Posterior cingulate gyrus (tissue), 11 donors: ENCODE results near the gene RGPD5.
"Not testable (repeated sequence)": the region's sequence is repeated elsewhere in the genome, so short reads cannot be mapped to it uniquely, and the experiment has no call there.

ENCODE experiments used
- DNase-seq, 10 donors: peaks; one replicate each; pipeline versions ENCODE4 v3.0.0 to v3.0.0-alpha.2; 2020 to 2021; ENCODE audit warnings: mixed read lengths in 3 of 10
- intact Hi-C: fragments of 100-400 bp; cut with DNase I; formaldehyde crosslinking; loops from one replicate; pipeline ENCODE4 v1.15.1; 2023

Gene RGPD5

DNA sequence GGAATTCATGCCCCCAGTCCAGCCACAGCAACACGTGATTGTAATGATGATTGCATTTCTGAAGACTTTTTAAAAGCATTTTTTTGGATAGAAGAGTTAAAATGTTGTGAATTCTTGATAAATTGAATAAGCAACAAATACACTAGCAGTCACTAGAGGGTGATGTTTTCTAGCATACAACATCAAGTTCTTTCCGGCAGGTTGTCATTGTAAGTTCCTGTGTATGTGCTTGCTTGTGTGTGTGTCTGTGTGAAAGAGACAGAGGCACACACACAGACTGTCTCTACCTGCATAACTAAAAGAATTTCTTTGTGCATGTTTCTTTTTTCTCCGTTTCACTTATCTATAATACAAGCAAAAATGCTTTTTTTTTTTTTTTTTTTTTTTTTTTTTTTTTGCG is 95.8 kb downstream of the RGPD5 start:
- DNase-seq, intact Hi-C loops: not testable (repeated sequence)

DNA sequence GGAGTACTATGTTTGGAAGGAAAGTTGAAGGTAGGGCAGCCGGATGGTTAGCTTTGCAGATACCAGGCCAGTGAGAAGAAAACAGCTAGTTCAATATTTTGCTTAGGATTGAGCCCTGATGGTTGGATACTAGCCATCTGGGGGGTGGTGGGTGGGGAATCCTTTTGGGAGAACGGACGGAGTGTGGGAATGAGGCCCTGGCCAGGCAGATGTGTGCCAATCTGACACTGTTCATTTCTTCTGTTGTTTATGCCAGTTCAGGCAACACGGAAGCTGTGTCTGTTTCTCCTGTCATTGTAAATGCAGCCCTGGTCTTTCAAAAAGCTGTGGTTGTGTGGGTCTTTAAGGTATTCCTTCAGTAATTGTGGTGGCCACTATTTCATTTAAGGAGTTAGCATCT is 96.9 kb downstream of the RGPD5 start:
- DNase-seq, intact Hi-C loops: not testable (repeated sequence)

DNA sequence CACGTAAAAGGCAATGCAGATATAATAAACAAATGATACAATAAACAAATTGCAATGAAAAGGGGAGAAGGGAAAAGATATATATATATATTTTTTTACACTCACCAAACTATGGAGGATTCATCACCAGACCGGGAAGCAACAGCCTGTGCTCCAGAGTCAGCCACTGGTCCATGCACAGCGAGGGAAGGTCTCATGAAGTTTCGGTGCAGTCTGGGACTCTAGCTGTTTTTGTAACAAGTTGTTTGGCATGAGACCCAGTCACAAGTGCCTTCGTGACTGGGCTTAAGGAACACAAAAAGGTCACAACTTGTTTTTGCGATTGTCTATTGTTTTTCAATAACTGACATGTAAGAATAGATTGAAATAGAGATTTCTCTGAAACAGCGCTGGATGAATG is 99.6 kb downstream of the RGPD5 start:
- DNase-seq, intact Hi-C loops: not testable (repeated sequence)

DNA sequence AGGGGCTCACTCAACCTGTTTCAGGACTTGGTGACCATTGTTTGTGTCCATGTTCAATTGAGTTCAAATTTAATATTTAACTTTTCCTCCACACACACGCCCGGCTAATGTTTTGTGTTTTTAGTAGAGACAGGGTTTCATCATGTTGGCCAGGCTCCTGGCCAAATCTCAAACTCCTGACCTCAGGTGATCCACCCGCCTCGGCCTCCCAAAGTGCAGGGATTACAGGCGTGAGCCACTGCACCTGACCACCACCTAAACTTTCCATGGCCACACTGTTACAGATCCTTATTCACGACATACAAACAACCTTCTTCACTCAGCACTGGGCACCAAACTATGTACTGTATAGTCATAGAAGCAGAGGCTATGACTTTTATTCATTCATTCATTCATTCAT is 100.0 kb downstream of the RGPD5 start:
- DNase-seq, intact Hi-C loops: not testable (repeated sequence)

DNA sequence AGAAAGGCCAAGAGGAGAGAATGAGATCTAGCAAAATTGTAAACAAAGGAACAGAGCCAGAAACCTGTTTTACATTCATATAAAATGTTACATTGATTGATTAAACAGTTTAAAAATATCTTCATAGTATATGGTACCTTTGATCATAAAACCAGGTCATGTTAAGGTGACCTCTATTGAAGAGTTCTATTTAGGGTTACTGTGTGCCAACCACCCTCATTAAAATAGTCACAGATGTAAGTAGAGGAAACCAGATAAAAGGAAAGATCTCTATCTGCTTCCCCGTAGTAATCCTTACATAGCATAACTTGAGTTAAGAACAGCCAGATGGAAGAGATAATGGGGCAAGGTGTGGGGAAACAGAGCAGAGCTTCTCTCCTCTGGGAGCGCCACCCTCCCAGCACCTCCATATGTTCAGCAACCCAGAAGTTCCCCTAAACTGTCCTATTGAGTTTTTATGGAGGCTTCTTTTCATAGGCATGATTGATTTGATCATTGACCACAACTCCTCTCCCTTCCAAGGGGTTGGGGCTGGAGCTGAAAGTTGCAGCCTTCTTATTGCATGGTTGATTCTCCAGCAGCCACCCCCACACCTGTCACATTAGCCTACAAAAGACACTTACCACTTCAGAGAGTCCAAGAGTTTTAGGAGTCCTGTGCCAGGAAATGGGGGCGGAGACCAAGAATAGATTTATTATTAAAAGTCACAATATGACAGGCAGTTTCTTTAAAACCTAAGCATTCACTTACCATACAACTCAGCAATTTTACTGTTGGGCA is 101.2 kb downstream of the RGPD5 start:
- intact Hi-C loops, DNase-seq: not testable (repeated sequence)

DNA sequence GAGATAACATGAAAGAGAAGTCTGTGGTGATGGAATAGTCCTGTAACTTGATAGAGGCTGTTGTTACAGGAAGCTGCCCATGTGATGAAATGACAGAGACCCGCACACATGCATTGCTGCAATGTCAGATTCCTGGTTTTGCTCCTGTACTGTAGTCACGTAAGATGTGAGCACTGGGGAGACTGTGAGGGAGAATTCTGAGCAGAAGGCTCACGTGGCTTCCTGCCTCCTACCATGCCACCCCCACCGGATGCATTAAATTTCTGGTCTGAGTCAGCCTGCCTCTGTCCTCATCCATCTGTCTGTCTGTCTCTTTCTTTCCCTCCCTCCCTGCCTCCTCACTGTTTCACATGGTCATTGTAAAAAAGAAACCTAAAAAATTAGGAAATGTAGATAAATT is 102.1 kb downstream of the RGPD5 start:
- intact Hi-C loops, DNase-seq: not testable (repeated sequence)

DNA sequence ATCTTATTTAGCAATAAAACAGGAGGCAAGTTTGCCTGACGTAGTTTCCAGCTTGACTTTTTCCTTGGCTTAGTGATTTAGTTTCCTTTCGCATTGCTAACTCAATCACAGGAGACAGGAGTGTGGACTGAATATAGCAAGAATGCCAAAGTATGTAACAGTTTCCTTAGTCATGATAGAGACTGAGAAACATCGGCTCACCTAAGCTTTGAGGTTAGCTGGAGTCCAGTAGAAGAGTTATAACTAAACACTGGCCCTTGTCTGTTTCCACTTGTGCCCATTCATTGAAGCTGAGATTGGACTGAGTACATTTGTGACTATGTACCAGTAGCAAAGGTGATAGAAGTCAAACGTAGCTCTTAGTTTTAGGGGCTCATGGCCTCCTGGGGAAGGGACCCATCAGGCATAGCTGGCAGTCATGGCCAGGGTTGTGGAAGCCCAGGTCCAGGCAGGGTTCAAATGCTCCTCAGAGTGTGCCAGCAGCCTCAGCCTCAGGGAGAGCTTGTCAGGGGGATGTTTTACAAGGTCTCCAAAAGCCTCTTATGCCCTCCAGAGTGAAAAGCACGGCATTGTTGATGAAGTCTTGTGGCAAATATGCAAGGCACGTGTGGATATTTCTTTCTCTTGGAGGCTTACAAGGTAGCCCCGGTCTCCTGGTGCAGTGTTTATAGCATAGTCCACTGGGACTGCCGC is 103.8 kb downstream of the RGPD5 start:
- DNase-seq, intact Hi-C loops: not testable (repeated sequence)

DNA sequence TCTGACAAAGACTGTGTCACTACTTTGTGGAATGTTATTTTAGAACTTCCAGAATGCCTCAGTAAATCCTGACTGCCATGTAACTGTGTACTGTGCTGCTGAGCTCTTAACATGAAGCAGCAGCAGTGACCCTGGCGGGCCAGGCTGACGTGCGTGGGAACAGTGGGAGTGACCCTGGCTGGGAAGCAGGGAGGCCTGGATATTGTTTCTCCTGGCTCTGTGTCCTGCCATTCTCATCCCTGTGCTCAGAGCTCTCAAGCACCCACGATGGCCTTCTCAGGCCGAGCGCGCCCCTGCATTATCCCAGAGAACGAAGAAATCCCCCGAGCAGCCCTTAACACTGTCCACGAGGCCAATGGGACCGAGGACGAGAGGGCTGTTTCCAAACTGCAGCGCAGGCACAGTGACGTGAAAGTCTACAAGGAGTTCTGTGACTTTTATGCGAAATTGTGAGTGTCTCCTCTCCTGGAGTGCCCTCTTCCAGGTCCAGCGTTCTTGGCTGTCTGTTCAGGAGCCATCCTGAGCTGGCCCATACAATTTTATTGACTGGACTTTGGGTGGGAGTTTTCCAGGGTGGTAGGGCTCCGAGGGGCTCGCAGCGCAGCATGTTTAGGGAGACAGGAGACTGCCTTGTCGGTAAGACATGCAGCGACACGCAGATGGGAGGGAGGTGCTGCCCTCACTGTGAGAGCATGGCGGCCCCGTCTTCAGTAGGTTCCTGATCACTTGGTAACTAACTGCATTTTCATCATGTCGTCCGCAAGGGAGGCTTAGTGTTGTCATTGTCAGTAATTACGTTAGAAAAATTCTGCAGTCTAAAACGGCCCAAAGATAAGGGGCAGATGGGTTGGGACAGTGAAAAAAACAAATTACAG is 104.6 kb downstream of the RGPD5 start, which contains the start of gene LIMS3:
LIMS3 (plus strand) TSS at position 227 of the 875 bp plus-strand sequence; CDS start at position 268, 41 bp downstream.
- intact Hi-C loops, DNase-seq: not testable (repeated sequence)

DNA sequence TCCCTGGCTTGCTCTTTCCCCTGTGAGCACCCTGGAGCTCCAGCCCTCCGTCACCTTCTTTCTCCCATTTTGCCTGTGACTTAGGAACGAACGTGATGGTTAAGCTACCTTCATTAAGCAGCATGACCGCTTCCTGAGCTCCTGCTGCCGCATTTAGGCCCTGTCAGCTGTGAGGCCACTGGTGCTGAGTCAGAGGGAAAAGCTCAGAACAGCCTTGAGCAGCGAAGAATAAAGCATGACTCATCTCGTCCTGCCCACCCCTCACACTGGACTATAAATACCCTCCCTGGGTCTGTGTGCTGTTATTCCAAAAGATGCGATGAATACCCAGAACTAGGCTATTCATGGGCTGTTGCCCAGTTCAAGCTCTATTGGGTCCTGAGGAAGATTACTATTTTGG is 111.7 kb downstream of the RGPD5 start:
- intact Hi-C loops, DNase-seq: not testable (repeated sequence)
